WI38 (cell line): ENCODE results near the gene PHKG2.
A peak's percentile ranks its signal among the peaks of the same experiment; 100 is the strongest.

Experiments used
- H3K4me3 ChIP-seq: 2 replicates; pipeline ENCODE4 v1.5.1; 2011; ENCODE audit warnings: low read depth, mild to moderate bottlenecking, control low read depth, low read length
- CTCF ChIP-seq: IDR thresholded peaks from 2 replicates; pipeline ENCODE4 v1.5.1; 2012; ENCODE audit warnings: low read depth, mild to moderate bottlenecking, control low read depth, low read length

The PHKG2 gene

DNA sequence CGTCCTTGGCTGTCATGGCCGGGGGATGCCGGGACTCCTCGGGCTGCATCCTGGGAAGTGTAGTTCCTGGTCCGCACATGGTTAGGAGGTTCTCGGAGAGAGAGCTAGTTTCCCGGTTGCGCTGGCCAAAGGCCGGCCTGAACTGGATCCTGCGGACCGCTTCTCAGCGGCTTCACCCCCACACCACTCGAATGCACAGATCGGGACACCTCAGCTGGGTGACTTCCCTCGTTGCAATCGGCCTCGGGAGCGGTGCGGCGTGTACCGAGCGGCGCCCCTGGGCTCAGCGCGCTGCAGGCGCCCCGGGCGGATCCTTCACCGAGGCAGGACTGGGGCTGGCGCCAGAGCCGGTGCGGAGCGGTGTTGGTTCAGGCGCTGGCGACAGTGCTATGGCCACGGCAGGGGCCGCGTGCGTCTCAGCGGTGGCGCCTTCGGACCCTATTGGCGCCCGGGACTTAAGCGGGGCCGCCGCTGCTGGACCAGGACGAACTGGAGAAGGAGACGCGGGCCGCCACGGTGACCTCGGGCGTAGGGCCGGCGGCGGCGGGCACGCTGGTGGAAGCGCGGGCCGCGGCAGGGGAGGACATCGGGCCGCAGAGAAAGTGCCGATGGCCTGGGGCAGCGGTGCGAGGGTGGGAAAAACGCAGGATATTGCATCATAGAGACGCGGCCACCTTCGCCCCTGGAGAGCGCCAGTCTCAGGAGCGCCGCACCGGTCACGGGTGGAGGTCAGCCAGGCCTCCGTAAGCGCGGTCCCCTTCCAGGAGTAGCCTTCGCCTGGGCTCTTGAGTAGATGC, 27.4 kb downstream of the PHKG2 start:
- peak overlapping the region; percentile 72 for H3K4me3 ChIP-seq
- TF ChIP-seq CTCF, result no peak

GRCh38 chr16:30777591-30778297, 29.5 kb downstream of the PHKG2 start:
- H3K4me3 ChIP-seq, result no peak overlapping the region
- no peak for TF ChIP-seq CTCF

- no peak overlapping the region for H3K4me3 ChIP-seq
- no peak for TF ChIP-seq CTCF
Observed at GRCh38 chr16:30778549-30779244, 30.5 kb downstream of the PHKG2 start.

DNA sequence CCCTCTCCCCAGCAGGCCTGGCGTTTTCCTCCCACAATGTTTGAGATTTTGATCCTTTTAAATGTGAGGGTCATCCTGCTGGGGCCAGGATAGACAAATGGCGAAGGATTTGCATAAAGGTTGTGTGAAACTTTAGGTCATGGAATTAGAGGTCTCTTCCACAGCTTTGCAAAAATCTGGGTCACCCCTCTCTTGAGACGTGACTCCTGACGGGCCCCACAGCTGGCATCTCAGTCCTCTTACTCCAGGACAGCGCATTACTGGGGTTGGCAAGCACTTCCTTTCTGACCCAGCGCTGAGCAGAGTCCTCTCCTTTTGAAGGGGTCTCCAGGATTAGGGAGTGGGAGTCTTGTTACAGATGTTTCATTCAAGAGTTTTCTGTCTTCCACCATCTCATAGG, 31.4 kb downstream of the PHKG2 start:
- TF ChIP-seq CTCF, result no peak
- no peak overlapping the region for H3K4me3 ChIP-seq

DNA sequence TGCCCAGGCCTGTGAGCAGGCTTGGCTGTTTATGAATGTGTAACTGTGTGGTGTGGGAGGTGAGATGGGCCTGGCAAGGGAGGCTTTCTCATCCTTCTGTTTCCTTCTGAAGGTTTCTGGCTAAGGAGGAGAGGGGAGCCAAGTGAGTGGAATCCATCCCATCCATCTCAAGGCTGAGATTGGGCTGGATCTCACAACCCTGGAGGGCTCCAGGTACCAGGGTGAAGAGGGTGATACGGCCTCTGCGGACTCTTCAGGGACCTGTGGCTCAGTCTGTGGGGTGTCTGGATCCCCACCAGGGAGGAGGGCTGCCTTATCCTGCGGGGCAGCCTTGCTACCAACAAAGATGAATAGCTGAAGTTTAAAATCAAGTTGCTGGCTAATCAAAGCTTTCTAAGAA, 31.8 kb downstream of the PHKG2 start:
- TF ChIP-seq CTCF, result no peak
- no peak overlapping the region for H3K4me3 ChIP-seq

DNA sequence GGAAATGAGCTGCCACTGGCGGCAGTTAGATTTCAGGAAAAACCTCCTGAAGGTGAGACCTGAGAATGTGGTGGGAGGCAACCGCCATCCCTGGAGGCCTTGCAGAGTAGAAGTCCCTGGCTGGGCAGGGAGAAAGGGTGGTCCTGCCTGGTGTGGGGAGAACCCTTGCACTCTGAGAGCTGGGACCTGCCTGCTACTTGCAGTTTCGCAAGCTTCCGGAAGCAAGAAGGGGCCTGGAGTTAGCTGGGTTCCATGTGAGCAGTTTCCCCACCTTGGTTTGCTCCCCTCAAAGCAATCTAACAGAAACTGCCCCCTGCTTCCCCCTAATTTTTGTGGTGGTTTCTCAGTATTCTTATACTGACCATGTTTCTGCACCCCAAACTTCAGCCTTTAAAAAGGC, 32.3 kb downstream of the PHKG2 start:
- TF ChIP-seq CTCF, result no peak

More for the DNA sequence above, 32.3 kb downstream of the PHKG2 start:
- no peak overlapping the region for H3K4me3 ChIP-seq
